Psoas muscle (tissue), 8 donors: ENCODE results near the gene AGTRAP. TPM values are rescaled to one million over a fixed set of nuclear protein-coding genes. Genes with fewer than 3 reads are reported as not detected.
A peak's percentile ranks its signal among the peaks of the same experiment; 100 is the strongest.

ENCODE experiments used
- ATAC-seq, 4 donors: fragments of 200-7000 bp; cut with Tn5 transposase; one replicate each; pipeline ENCODE4 v1.9.1; 2020; ENCODE audit warnings: moderate library complexity in 3 of 4, mild to moderate bottlenecking in 2 of 4
- DNase-seq, 2 donors: peaks; one replicate each; pipeline ENCODE4 v3.0.0-alpha.2; 2020
- H3K27ac ChIP-seq: fragments of 200-600 bp; one replicate; pipeline ENCODE4 v1.8.0; 2022
- H3K27me3 ChIP-seq, 3 donors: fragments of 200-600 bp in 1 of 3; one replicate each; pipeline versions ENCODE4 v1.6.1 to v1.8.0; 2013 to 2022; ENCODE audit warnings: low read length in 2 of 3, mild to moderate bottlenecking in 2 of 3, moderate library complexity in 1 of 3; ENCODE audit not compliant: insufficient read depth in 3 of 3
- H3K36me3 ChIP-seq, 2 donors: fragments of 200-600 bp in 1 of 2; one replicate each; pipeline versions ENCODE4 v1.6.1 to v1.8.0; 2013 to 2022; ENCODE audit warnings: low read depth in 1 of 2, mild to moderate bottlenecking in 1 of 2, moderate library complexity in 1 of 2; ENCODE audit not compliant: insufficient read depth in 1 of 2
- H3K4me1 ChIP-seq: fragments of 200-600 bp; one replicate; pipeline ENCODE4 v1.8.0; 2022
- H3K4me3 ChIP-seq: fragments of 200-600 bp; one replicate; pipeline ENCODE4 v1.8.0; 2022; ENCODE audit warnings: mild to moderate bottlenecking
- H3K9me3 ChIP-seq: fragments of 200-600 bp; one replicate; pipeline ENCODE4 v1.8.0; 2022
- WGBS, 3 donors: extraction: QIAGEN DNeasy Blood & Tissue Kit; methylation state at CpG; one replicate each; pipeline versions ENCODE4 v1.1.6 to v1.1.7; 2013; 5-methylcytosine and 5-hydroxymethylcytosine counted together
- intact Hi-C, 2 donors: fragments of 100-400 bp; cut with DNase I; formaldehyde crosslinking; loops; one replicate each; pipeline versions ENCODE4 v1.11.0 to v1.14.2; 2022
- polyA plus RNA-seq, 3 donors: library from polyadenylated mRNA; stranded (reverse); fragments of 200-250 nt; gene quantifications; one replicate each; pipeline ENCODE4 v1.2.3, GENCODE V29; 2013
- total RNA-seq, 4 donors: library from RNA; stranded (reverse); fragmentation: NEBNext Ultra II Directional in 2 of 4; extraction: Animal tissue kit (Norgen Biotek cat#: 25700) in 2 of 4; gene quantifications; one replicate each; pipeline versions ENCODE4 v1.2.1 to v1.2.4, GENCODE V29; 2021 to 2023
- TF ChIP-seq, protein P1 (sequence below): fragments of 200-600 bp; IDR thresholded peaks from one replicate; pipeline ENCODE4 v1.8.0; 2022; ENCODE audit warnings: antibody characterized with exemption
- donor health status: healthy with polysubstance abuse.
- donor health status: DM: no; HTN: no; CAD: no; lungs with moderate emphysema.
- donor health status: Bipolar disorder and iron deficiency.
- donor health status: healthy.
- donor health status: DM: yes; HTN: yes; CAD: no.
- donor health status: DM: no; HTN: no; CAD: no.
- donor health status: DM: no; HTN: no; CAD: no.
- donor health status: DM: yes; HTN: yes; CAD: no.

AGTRAP gene
- total and polyA plus RNA-seq, 7 donors, result 28.5 to 179 (median 43.2) TPM

DNA sequence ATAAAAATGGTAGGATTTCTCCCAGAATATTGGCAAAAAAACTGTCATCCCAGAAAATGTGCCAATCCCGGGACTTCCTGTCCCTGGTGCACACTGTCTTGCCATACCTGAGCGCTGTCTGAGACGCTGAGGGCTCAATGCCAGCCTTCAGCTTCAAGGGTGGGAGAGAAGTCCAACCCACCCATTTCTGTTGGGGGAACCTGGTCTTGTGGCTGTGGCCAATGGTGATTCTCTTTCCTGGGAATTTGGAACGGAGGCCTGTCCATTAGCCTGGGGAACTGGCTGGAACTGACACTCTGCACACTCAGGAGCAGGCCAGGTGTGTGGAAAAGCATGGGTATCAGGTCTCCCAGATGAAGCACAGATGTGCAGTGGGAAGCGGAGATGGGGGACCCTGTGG is 63.2 kb downstream of the AGTRAP start:
- WGBS, 3 donors, result 94 to 99% (median 96%) methylated on average over 5 of the region's 5 CpGs
- intact Hi-C loops, result no loop called here
- no peak for ATAC-seq
- no peak overlapping the region for H3K4me3 ChIP-seq
- H3K9me3 ChIP-seq, result no peaks in the 10 kb centered on the region
- peaks cover 5 to 74% of the 10 kb centered on the region in 2 donors for H3K36me3 ChIP-seq
- H3K4me1 ChIP-seq, result peaks cover 28% of the 10 kb centered on the region
- no peaks in the 10 kb centered on the region for H3K27me3 ChIP-seq
- TF ChIP-seq, protein P1, sequence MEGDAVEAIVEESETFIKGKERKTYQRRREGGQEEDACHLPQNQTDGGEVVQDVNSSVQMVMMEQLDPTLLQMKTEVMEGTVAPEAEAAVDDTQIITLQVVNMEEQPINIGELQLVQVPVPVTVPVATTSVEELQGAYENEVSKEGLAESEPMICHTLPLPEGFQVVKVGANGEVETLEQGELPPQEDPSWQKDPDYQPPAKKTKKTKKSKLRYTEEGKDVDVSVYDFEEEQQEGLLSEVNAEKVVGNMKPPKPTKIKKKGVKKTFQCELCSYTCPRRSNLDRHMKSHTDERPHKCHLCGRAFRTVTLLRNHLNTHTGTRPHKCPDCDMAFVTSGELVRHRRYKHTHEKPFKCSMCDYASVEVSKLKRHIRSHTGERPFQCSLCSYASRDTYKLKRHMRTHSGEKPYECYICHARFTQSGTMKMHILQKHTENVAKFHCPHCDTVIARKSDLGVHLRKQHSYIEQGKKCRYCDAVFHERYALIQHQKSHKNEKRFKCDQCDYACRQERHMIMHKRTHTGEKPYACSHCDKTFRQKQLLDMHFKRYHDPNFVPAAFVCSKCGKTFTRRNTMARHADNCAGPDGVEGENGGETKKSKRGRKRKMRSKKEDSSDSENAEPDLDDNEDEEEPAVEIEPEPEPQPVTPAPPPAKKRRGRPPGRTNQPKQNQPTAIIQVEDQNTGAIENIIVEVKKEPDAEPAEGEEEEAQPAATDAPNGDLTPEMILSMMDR, result no peak
- DNase-seq, result no peak
- H3K27ac ChIP-seq, result peak overlapping the region; percentile 7

DNA sequence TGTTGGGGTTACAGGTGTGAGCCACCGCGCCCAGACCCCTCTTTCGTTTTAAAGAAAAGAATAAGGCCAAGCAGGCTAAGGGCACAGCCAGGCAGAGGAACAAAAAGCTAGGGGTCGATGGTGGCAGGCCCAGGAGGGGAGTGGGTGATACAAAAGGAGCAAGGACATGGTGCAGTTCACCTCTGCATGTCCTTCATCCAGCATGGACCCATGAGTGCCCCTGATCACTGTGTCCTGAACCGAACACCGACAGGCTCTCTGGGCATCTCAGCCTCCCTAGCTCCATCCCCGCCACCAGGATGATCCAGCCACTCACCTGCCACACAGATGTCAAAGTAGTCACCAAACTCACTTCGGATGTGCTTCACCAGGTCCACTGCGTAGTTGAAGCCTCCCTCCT is 64.0 kb downstream of the AGTRAP start:
- ATAC-seq (no peak), DNase-seq (no peak)
- Histone ChIP-seq H3K4me1 (peaks cover 36% of the 10 kb centered on the region), H3K27me3 (no peaks in the 10 kb centered on the region), H3K9me3 (no peaks in the 10 kb centered on the region), H3K4me3 (no peak overlapping the region), H3K27ac (no peak overlapping the region), H3K36me3 (peaks cover 5 to 66% of the 10 kb centered on the region in 2 donors)
- WGBS, 3 donors, result 94 to 96% (median 96%) methylated on average over 8 to 9 of the region's 9 CpGs
- TF ChIP-seq, protein P1, result no peak
- intact Hi-C loops, result loop anchor here in 1 of 2 donors (10.0 kb wide), 1 partner anchor 535 kb away; no protein-coding TSS in a partner anchor

DNA sequence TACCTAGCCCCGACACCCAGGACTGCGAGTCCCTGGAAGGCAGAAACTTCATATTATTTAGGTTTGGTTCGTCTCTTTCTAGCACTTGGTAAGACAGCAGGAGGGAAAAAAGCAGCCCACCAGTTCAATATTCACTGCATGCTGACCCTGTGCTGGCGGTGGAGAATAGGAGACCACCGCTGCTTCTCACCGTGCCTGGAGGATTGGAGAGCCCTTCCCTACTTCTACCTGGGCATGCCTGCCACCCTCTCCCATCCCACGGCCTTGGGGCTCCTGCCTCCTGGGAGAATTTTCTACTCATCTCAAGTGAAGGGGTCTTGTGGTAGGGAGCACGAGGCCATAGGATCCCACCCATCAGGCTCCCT is 64.4 kb downstream of the AGTRAP start:
- no peak for DNase-seq
- peaks cover 33% of the 10 kb centered on the region for H3K4me1 ChIP-seq
- intact Hi-C loops, result loop anchor here in 1 of 2 donors (10.0 kb wide), 1 partner anchor 534 kb away; no protein-coding TSS in a partner anchor
- WGBS, 3 donors, result 88 to 94% (median 91%) methylated on average over 8 of the region's 8 CpGs
- no peaks in the 10 kb centered on the region for H3K27me3 ChIP-seq
- H3K9me3 ChIP-seq, result no peaks in the 10 kb centered on the region
- H3K36me3 ChIP-seq, result peaks cover 4 to 62% of the 10 kb centered on the region in 2 donors
- H3K27ac ChIP-seq, result peak overlapping the region; percentile 99
- no peak for ATAC-seq
- TF ChIP-seq, protein P1, result no peak
- no peak overlapping the region for H3K4me3 ChIP-seq

Other genes with a start within 250 kb of the AGTRAP start
- gene FBXO2, start 81.7 kb upstream of the AGTRAP start, total RNA-seq, result 1 to 10 TPM; 1.2 to 3.5 (median 2.3) TPM
- gene FBXO2, start 81.7 kb upstream of the AGTRAP start, polyA plus RNA-seq, result 10 to 100 TPM in 1 of 3 donors, 1 to 10 TPM in 1, under 1 TPM in 1; 0.35 to 20.9 (median 1.1) TPM
- 1 to 10 TPM; 2.9 to 8.4 (median 4.6) TPM for gene FBXO44, start 81.3 kb upstream of the AGTRAP start, total RNA-seq
- 1 to 10 TPM; 3.6 to 5.0 (median 3.8) TPM for gene FBXO44, start 81.3 kb upstream of the AGTRAP start, polyA plus RNA-seq
- gene FBXO6, start 71.9 kb upstream of the AGTRAP start, total RNA-seq, result 10 to 100 TPM; 10.2 to 17.3 (median 13.1) TPM
- 10 to 100 TPM; 10.2 to 27.1 (median 21.4) TPM for gene FBXO6, start 71.9 kb upstream of the AGTRAP start, polyA plus RNA-seq
- 10 to 100 TPM; 25.9 to 39.0 (median 28.8) TPM for gene MAD2L2, start 55.0 kb upstream of the AGTRAP start, total RNA-seq
- 10 to 100 TPM; 39.1 to 61.8 (median 40.5) TPM for gene MAD2L2, start 55.0 kb upstream of the AGTRAP start, polyA plus RNA-seq
- gene DRAXIN, start 44.4 kb upstream of the AGTRAP start, total RNA-seq, result under 1 TPM in 1 of 4 donors, not detected in 3; 0.04 TPM
- under 1 TPM in 2 of 3 donors, not detected in 1; 0.01 to 0.65 TPM for gene DRAXIN, start 44.4 kb upstream of the AGTRAP start, polyA plus RNA-seq
- gene C1orf167, start 26.1 kb downstream of the AGTRAP start, total RNA-seq, result 1 to 10 TPM; 1.8 to 5.3 (median 3.4) TPM
- gene C1orf167, start 26.1 kb downstream of the AGTRAP start, polyA plus RNA-seq, result 1 to 10 TPM; 1.9 to 2.5 (median 2.1) TPM
- gene MTHFR, start 69.8 kb downstream of the AGTRAP start, total RNA-seq, result 10 to 100 TPM; 12.7 to 26.2 (median 17.6) TPM
- gene MTHFR, start 69.8 kb downstream of the AGTRAP start, polyA plus RNA-seq, result 10 to 100 TPM in 1 of 3 donors, 1 to 10 TPM in 2; 5.8 to 21.7 (median 8.6) TPM
- gene CLCN6, start 70.1 kb downstream of the AGTRAP start, total RNA-seq, result 10 to 100 TPM in 1 of 4 donors, 1 to 10 TPM in 3; 5.5 to 17.5 (median 8.1) TPM
- 10 to 100 TPM in 1 of 3 donors, 1 to 10 TPM in 2; 6.0 to 12.0 (median 8.3) TPM for gene CLCN6, start 70.1 kb downstream of the AGTRAP start, polyA plus RNA-seq
- 1 to 10 TPM in 2 of 4 donors, under 1 TPM in 2; 0.28 to 2.1 (median 0.92) TPM for gene NPPA, start 111.6 kb downstream of the AGTRAP start, total RNA-seq
- 1 to 10 TPM in 1 of 3 donors, under 1 TPM in 2; 0.08 to 3.6 (median 0.13) TPM for gene NPPA, start 111.6 kb downstream of the AGTRAP start, polyA plus RNA-seq
- under 1 TPM in 1 of 4 donors, not detected in 3; 0.39 TPM for gene NPPB, start 122.8 kb downstream of the AGTRAP start, total RNA-seq
- 1 to 10 TPM in 1 of 3 donors, under 1 TPM in 1, not detected in 1; 0.37 to 1.6 TPM for gene NPPB, start 122.8 kb downstream of the AGTRAP start, polyA plus RNA-seq
- 10 to 100 TPM; 29.7 to 35.8 (median 33.4) TPM for gene KIAA2013, start 190.3 kb downstream of the AGTRAP start, total RNA-seq
- 10 to 100 TPM; 24.4 to 79.7 (median 34.7) TPM for gene KIAA2013, start 190.3 kb downstream of the AGTRAP start, polyA plus RNA-seq
- gene PLOD1, start 198.6 kb downstream of the AGTRAP start, total RNA-seq, result 10 to 100 TPM; 25.1 to 52.3 (median 35.7) TPM
- gene PLOD1, start 198.6 kb downstream of the AGTRAP start, polyA plus RNA-seq, result 10 to 100 TPM; 33.5 to 48.6 (median 39.1) TPM
- gene MFN2, start 244.3 kb downstream of the AGTRAP start, total RNA-seq, result 100 to 1,000 TPM; 245 to 542 (median 320) TPM
- 100 to 1,000 TPM; 163 to 225 (median 177) TPM for gene MFN2, start 244.3 kb downstream of the AGTRAP start, polyA plus RNA-seq